ENCODE results near the gene ZNF280D.

The ZNF280D gene

GRCh38 chr15:56752986-56753385, 19.7 kb upstream of the ZNF280D start:
- TF ChIP-seq CTCF (IDR thresholded peaks at IDR 0.05; ENCODE audit: low read depth, low read length, missing control alignments) = no peak
- DNase-seq (ENCODE audit: extremely low read depth, low read depth) = no peak
- H3K4me3 ChIP-seq (replicated peaks; ENCODE audit: low read depth, low read length) = no peak overlapping the region

- DNase-seq (ENCODE audit: extremely low read depth, low read depth) = no peak
- TF ChIP-seq CTCF (IDR thresholded peaks at IDR 0.05; ENCODE audit: low read depth, low read length, missing control alignments) = no peak
- H3K4me3 ChIP-seq (replicated peaks; ENCODE audit: low read depth, low read length) = no peak overlapping the region
Observed at GRCh38 chr15:56749982-56750381, 16.7 kb upstream of the ZNF280D start.

- TF ChIP-seq CTCF (IDR thresholded peaks at IDR 0.05; ENCODE audit: low read depth, low read length, missing control alignments) = no peak
- H3K4me3 ChIP-seq (replicated peaks; ENCODE audit: low read depth, low read length) = no peak overlapping the region
- no peak for DNase-seq (ENCODE audit: extremely low read depth, low read depth)
Observed at GRCh38 chr15:56744701-56745683, 11.7 kb upstream of the ZNF280D start.

GRCh38 chr15:56741541-56741940, 8.2 kb upstream of the ZNF280D start:
- DNase-seq (ENCODE audit: extremely low read depth, low read depth) = no peak
- no peak for TF ChIP-seq CTCF (IDR thresholded peaks at IDR 0.05; ENCODE audit: low read depth, low read length, missing control alignments)
- no peak overlapping the region for H3K4me3 ChIP-seq (replicated peaks; ENCODE audit: low read depth, low read length)

- no peak overlapping the region for H3K4me3 ChIP-seq (replicated peaks; ENCODE audit: low read depth, low read length)
- no peak for DNase-seq (ENCODE audit: extremely low read depth, low read depth)
- TF ChIP-seq CTCF (IDR thresholded peaks at IDR 0.05; ENCODE audit: low read depth, low read length, missing control alignments) = peak; percentile 62
Observed at GRCh38 chr15:56739964-56740640, 6.8 kb upstream of the ZNF280D start.

- no peak for TF ChIP-seq CTCF (IDR thresholded peaks at IDR 0.05; ENCODE audit: low read depth, low read length, missing control alignments)
- no peak overlapping the region for H3K4me3 ChIP-seq (replicated peaks; ENCODE audit: low read depth, low read length)
- no peak for DNase-seq (ENCODE audit: extremely low read depth, low read depth)
Observed at GRCh38 chr15:56739474-56739873, 6.2 kb upstream of the ZNF280D start.
